HG03175 (cell line): Measurements from ENCODE around the gene MAP4K3.

Experiments
- ATAC-seq: cut with Tn5 transposase; IDR thresholded peaks from one replicate; pipeline ENCODE4 v1.9.1; 2021; ENCODE audit warnings: mild to moderate bottlenecking, moderate library complexity; ENCODE audit not compliant: unreplicated experiment

The MAP4K3 gene

DNA sequence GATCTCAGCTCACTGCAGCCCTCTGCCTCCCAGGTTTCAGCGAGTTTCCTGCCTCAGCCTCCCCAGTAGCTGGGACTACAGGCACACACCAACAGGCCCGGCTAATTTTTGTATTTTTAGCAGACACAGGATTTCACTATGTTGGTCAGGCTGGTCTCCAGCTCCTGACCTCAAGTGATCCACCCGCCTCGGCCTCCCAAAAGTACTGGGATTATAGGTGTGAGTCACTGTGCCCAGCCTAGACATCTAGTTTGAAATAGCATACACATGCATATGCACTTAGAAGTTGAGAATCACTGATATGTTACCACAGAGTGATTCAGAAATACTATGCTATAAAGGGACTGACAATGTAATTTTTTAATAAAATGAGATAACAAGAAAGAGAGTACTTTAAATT, 123.5 kb downstream of the MAP4K3 start:
- ATAC-seq = no peak

DNA sequence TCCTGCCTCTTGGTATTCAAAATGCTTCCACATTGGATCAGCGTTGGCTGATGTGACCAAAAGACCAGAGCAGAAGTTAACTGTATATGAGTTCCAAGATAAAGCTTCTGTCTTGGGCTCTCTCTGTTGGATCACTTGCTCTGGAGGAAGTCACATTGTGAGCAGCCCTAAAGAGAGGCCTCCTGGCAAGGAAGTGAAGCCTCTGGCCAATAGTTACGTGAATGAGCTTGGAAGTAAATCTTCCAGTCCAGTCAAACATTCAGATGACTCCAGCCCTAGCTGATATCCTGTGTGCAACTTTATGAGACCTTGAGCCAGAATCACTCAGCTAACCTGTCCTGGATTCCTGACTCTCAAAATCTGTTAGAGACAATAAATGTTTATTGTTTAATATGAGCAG, 125.6 kb downstream of the MAP4K3 start:
- ATAC-seq = no peak

DNA sequence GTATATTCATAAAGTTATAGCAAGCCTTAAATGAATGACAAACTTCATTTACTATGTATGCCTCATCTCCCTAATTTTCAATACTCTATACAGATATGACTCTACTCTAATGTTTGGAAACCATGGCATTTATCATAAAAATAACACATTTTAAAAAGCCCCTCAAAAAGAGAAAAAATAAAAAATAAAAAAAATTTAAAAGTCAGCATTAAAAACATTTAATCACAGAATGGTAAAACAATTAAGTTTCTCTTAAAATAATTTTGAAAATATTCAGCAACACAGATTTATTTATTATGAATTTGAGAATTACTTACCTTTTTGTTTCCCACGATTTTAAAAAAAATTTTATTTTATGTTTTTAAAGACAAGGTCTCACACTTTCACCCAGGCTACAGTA, 128.3 kb downstream of the MAP4K3 start:
- ATAC-seq = no peak

DNA sequence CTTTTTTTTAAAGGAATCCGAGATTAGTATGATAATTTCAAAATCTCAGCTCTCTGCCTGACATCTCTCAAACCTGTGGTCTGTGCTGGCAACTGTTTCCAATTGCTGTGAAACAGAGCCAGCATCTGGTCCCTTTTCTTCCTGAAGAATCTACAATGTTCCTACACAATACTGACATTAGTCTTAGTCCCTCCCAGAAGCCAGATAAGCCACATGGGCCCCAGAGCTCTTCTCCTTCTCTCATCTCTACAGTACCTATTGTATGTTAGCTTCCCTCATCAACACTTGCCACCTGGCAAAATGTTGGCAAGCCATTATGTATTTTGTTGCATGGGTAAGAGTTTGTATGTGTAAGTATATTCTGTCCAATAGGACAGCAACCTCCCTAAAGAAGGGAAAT, 130.5 kb downstream of the MAP4K3 start:
- ATAC-seq = no peak

DNA sequence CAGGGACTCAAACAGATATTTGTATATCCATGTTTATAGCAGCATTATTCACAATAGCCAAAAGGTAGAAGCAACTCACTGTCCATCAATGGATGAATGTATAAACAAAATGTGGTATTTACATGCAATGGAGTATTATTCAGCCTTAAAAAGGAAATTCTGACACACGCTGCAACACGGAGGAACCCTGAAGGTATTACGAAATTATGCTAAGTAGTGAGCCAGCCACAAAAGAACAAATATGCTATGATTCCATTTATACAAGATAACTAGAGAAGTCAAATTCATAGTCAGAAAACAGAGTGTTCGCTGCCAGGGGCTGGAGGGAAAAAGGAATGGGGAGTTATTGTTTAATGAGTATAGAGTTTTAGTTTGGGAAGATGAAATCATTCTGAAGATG, 132.4 kb downstream of the MAP4K3 start:
- no peak for ATAC-seq

- no peak for ATAC-seq
Observed at GRCh38 chr2:39304200-39304599, 132.9 kb downstream of the MAP4K3 start.

GRCh38 chr2:39301352-39301751, 135.7 kb downstream of the MAP4K3 start:
- ATAC-seq = no peak

GRCh38 chr2:39300044-39300978, 136.8 kb downstream of the MAP4K3 start:
- no peak for ATAC-seq

GRCh38 chr2:39290433-39290832, 146.7 kb downstream of the MAP4K3 start:
- ATAC-seq = no peak

- ATAC-seq = no peak
Observed at GRCh38 chr2:39289609-39290008, 147.5 kb downstream of the MAP4K3 start.

GRCh38 chr2:39283561-39283960, 153.5 kb downstream of the MAP4K3 start:
- ATAC-seq = no peak

- ATAC-seq = no peak
Observed at GRCh38 chr2:39281391-39281790, 155.7 kb downstream of the MAP4K3 start.

- ATAC-seq = no peak
Observed at GRCh38 chr2:39275016-39275415, 162.1 kb downstream of the MAP4K3 start.

GRCh38 chr2:39269941-39270340, 167.1 kb downstream of the MAP4K3 start:
- no peak for ATAC-seq

GRCh38 chr2:39266916-39267434, 170.1 kb downstream of the MAP4K3 start:
- no peak for ATAC-seq

GRCh38 chr2:39266139-39266805, 170.8 kb downstream of the MAP4K3 start:
- ATAC-seq = peak; percentile 85

GRCh38 chr2:39265315-39265714, 171.8 kb downstream of the MAP4K3 start:
- no peak for ATAC-seq

- peak; percentile 72 for ATAC-seq
Observed at GRCh38 chr2:39264733-39265132, 172.4 kb downstream of the MAP4K3 start.

GRCh38 chr2:39260087-39260486, 177.0 kb downstream of the MAP4K3 start:
- no peak for ATAC-seq

- ATAC-seq = no peak
Observed at GRCh38 chr2:39256040-39256439, 181.0 kb downstream of the MAP4K3 start.

- no peak for ATAC-seq
Observed at GRCh38 chr2:39252888-39253518, 184.1 kb downstream of the MAP4K3 start.
